H9 (cell line): ENCODE results near the gene COX10. TPM values are rescaled to one million over a fixed set of nuclear protein-coding genes. Genes with fewer than 3 reads are reported as not detected.
"Not testable (repeated sequence)": the region's sequence is repeated elsewhere in the genome, so short reads cannot be mapped to it uniquely, and the experiment has no call there.

Experiments used
- DNase-seq: peaks from one replicate; pipeline ENCODE4 v3.0.0-alpha.2; 2017
- H2AFZ ChIP-seq: one replicate; pipeline ENCODE4 v1.6.1; 2013; ENCODE audit warnings: mild to moderate bottlenecking, low read length, control low read depth, moderate library complexity
- H2AK5ac ChIP-seq: 2 replicates; pipeline ENCODE4 v1.6.1; 2013; ENCODE audit warnings: low read length, control low read depth, mixed read lengths; ENCODE audit not compliant: insufficient read length
- H2BK120ac ChIP-seq: one replicate; pipeline ENCODE4 v1.6.1; 2013; ENCODE audit warnings: low read depth, mild to moderate bottlenecking, low read length, control low read depth, inconsistent platforms; ENCODE audit not compliant: poor library complexity, severe bottlenecking
- H2BK12ac ChIP-seq: 2 replicates; pipeline ENCODE4 v1.6.1; 2013; ENCODE audit warnings: low read length, control low read depth, mixed read lengths, low read depth; ENCODE audit not compliant: insufficient read length
- H2BK15ac ChIP-seq: 2 replicates; pipeline ENCODE4 v1.6.1; 2013; ENCODE audit warnings: low read depth, low read length, control low read depth
- H2BK20ac ChIP-seq: one replicate; pipeline ENCODE4 v1.6.1; 2013; ENCODE audit warnings: low read depth, mild to moderate bottlenecking, low read length, control low read depth, inconsistent platforms; ENCODE audit not compliant: poor library complexity, severe bottlenecking
- H2BK5ac ChIP-seq: 2 replicates; pipeline ENCODE4 v1.6.1; 2013; ENCODE audit warnings: low read length, control low read depth, mixed read lengths; ENCODE audit not compliant: insufficient read length
- H3K14ac ChIP-seq: 2 replicates; pipeline ENCODE4 v1.6.1; 2013; ENCODE audit warnings: low read length, control low read depth; ENCODE audit not compliant: insufficient read depth
- H3K18ac ChIP-seq: 2 replicates; pipeline ENCODE4 v1.6.1; 2013; ENCODE audit warnings: low read depth, mild to moderate bottlenecking, mixed read lengths, low read length, control low read depth; ENCODE audit not compliant: insufficient read length
- H3K23ac ChIP-seq: 2 replicates; pipeline ENCODE4 v1.6.1; 2013; ENCODE audit warnings: low read length, control low read depth, mixed read lengths, low read depth; ENCODE audit not compliant: insufficient read length
- H3K23me2 ChIP-seq: 2 replicates; pipeline ENCODE4 v1.6.1; 2013; ENCODE audit warnings: low read depth, mild to moderate bottlenecking, mixed read lengths, low read length, control low read depth; ENCODE audit not compliant: insufficient read length, poor library complexity, severe bottlenecking
- H3K27ac ChIP-seq: 2 replicates; pipeline ENCODE4 v1.5.1; 2013; ENCODE audit warnings: low read length, control low read depth, mixed read lengths, low read depth; ENCODE audit not compliant: insufficient read length
- H3K27me3 ChIP-seq: 2 replicates; pipeline ENCODE4 v1.6.1; 2013; ENCODE audit warnings: low read length, control low read depth, inconsistent platforms; ENCODE audit not compliant: insufficient read depth
- H3K4ac ChIP-seq: 2 replicates; pipeline ENCODE4 v1.6.1; 2013; ENCODE audit warnings: low read depth, mild to moderate bottlenecking, control low read depth, inconsistent platforms, low read length, moderate library complexity
- H3K4me1 ChIP-seq: 2 replicates; pipeline ENCODE4 v1.6.1; 2013; ENCODE audit warnings: low read length, control low read depth, inconsistent platforms; ENCODE audit not compliant: insufficient read depth
- H3K4me2 ChIP-seq: 2 replicates; pipeline ENCODE4 v1.6.1; 2013; ENCODE audit warnings: low read length, control low read depth, mixed read lengths; ENCODE audit not compliant: insufficient read length, insufficient read depth
- H3K56ac ChIP-seq: 2 replicates; pipeline ENCODE4 v1.6.1; 2013; ENCODE audit warnings: low read depth, mild to moderate bottlenecking, mixed read lengths, low read length, control low read depth; ENCODE audit not compliant: insufficient read length
- H3K79me1 ChIP-seq: 2 replicates; pipeline ENCODE4 v1.6.1; 2013; ENCODE audit warnings: low read depth, mild to moderate bottlenecking, moderate library complexity, low read length, control low read depth, inconsistent platforms; ENCODE audit not compliant: insufficient read depth, poor library complexity, severe bottlenecking
- H3K79me2 ChIP-seq: 2 replicates; pipeline ENCODE4 v1.6.1; 2013; ENCODE audit warnings: low read length, control low read depth, inconsistent platforms; ENCODE audit not compliant: insufficient read depth
- H3K9ac ChIP-seq: 2 replicates; pipeline ENCODE4 v1.6.1; 2013; ENCODE audit warnings: low read length, control low read depth, mixed read lengths; ENCODE audit not compliant: insufficient read length; ENCODE audit errors: extremely low read depth
- H3K9me3 ChIP-seq: one replicate; pipeline ENCODE4 v1.6.1; 2013; ENCODE audit warnings: low read depth, low read length, inconsistent platforms; ENCODE audit not compliant: control insufficient read depth
- H3T11ph ChIP-seq: one replicate; pipeline ENCODE4 v1.6.1; 2013; ENCODE audit warnings: mild to moderate bottlenecking, low read length, control low read depth, inconsistent platforms
- H4K20me1 ChIP-seq: one replicate; pipeline ENCODE4 v1.6.1; 2013; ENCODE audit not compliant: control insufficient read depth, insufficient read length, insufficient read depth
- H4K5ac ChIP-seq: 2 replicates; pipeline ENCODE4 v1.6.1; 2013; ENCODE audit warnings: low read depth, mild to moderate bottlenecking, mixed read lengths, low read length, control low read depth; ENCODE audit not compliant: insufficient read length
- H4K8ac ChIP-seq: replicated peaks from 2 replicates; pipeline ENCODE4 v1.6.1; 2013; ENCODE audit warnings: low read length, control low read depth, mixed read lengths, low read depth; ENCODE audit not compliant: insufficient read length
- H4K91ac ChIP-seq: 2 replicates; pipeline ENCODE4 v1.6.1; 2013; ENCODE audit warnings: low read depth, mild to moderate bottlenecking, moderate library complexity, mixed read lengths, low read length, control low read depth; ENCODE audit not compliant: insufficient read length
- H3K27ac Mint-ChIP-seq, 3 experiments: 2 replicates in 2 of 3; 3 replicates in 1 of 3; pipeline ENCODE4 v1.8.0; 2020 to 2021; ENCODE audit warnings: mixed read lengths in 3 of 3, mild to moderate bottlenecking in 1 of 3, moderate library complexity in 1 of 3
- H3K27me3 Mint-ChIP-seq: 2 replicates; pipeline ENCODE4 v1.8.0; 2021; ENCODE audit warnings: low read depth, mild to moderate bottlenecking, moderate library complexity, mixed read lengths
- H3K36me3 Mint-ChIP-seq, 3 experiments: 2 replicates in 2 of 3; 3 replicates in 1 of 3; pipeline ENCODE4 v1.8.0; 2020 to 2021; ENCODE audit warnings: low read depth in 3 of 3, mixed read lengths in 3 of 3; ENCODE audit not compliant: insufficient read depth in 1 of 3
- H3K4me1 Mint-ChIP-seq, 2 experiments: 2 replicates each; pipeline ENCODE4 v1.8.0; 2020; ENCODE audit warnings: mixed read lengths in 2 of 2
- H3K4me3 Mint-ChIP-seq, 2 experiments: 2 replicates in 1 of 2; 3 replicates in 1 of 2; pipeline ENCODE4 v1.8.0; 2020 to 2021; ENCODE audit warnings: mild to moderate bottlenecking in 2 of 2, mixed read lengths in 2 of 2, moderate library complexity in 1 of 2
- H3K9me3 Mint-ChIP-seq, 2 experiments: 2 replicates in 1 of 2; 3 replicates in 1 of 2; pipeline ENCODE4 v1.8.0; 2020; ENCODE audit warnings: mild to moderate bottlenecking in 2 of 2, mixed read lengths in 2 of 2, moderate library complexity in 1 of 2
- WGBS: extraction: QIAGEN DNeasy Blood & Tissue Kit; methylation state at CpG from one replicate; pipeline ENCODE4 v1.1.7; 2013; ENCODE audit warnings: missing lambda C conversion rate, low lambda C conversion rate, mixed read lengths; ENCODE audit not compliant: insufficient read length; ENCODE audit errors: extremely low coverage; 5-methylcytosine and 5-hydroxymethylcytosine counted together
- total RNA-seq: library from RNA; stranded (reverse); gene quantifications from 2 replicates; pipeline ENCODE4 v1.2.1, GENCODE V29; 2021

Gene COX10
- total RNA-seq, 1 experiment from 2014 or later, result 20.6 TPM

DNA sequence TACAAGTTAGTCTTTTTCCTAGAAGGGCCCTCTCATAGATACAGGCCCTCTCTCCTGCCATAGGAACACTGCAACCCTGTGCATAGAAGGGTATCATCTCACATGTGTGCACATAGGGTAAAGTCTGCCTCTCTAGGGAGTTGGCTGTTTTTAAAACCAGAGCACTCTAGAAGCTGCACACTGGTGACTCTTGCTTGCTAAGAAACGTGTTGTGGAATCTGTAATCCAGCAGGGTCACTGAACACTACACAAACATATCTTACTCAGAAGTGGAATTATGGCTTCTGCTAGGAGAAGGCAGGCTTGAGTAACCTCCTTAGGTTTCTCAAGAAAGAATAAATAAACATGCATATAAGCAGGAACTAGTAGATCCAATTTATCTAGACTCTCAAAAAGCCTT lies 121.5 kb downstream of the COX10 start:
- H4K8ac ChIP-seq, H3K4me1 ChIP-seq, H2BK5ac ChIP-seq, H3K4me1 Mint-ChIP-seq, H3K4me3 Mint-ChIP-seq, H3K27ac Mint-ChIP-seq, H3T11ph ChIP-seq, H3K36me3 Mint-ChIP-seq, H2BK20ac ChIP-seq, H3K27ac ChIP-seq, H3K18ac ChIP-seq, H3K27me3 Mint-ChIP-seq, H3K4me2 ChIP-seq, DNase-seq, H3K23me2 ChIP-seq, H4K91ac ChIP-seq, H3K9me3 Mint-ChIP-seq, H4K20me1 ChIP-seq, H3K9ac ChIP-seq, H3K9me3 ChIP-seq, H2AK5ac ChIP-seq, H3K56ac ChIP-seq, H4K5ac ChIP-seq, H3K4ac ChIP-seq, H2BK12ac ChIP-seq, H2BK120ac ChIP-seq, H3K27me3 ChIP-seq, H3K79me1 ChIP-seq, H3K14ac ChIP-seq, H2BK15ac ChIP-seq, H2AFZ ChIP-seq, H3K79me2 ChIP-seq, H3K23ac ChIP-seq: not testable (repeated sequence)
- no CpG with 5 or more reads among the region's 1 CpG for WGBS

DNA sequence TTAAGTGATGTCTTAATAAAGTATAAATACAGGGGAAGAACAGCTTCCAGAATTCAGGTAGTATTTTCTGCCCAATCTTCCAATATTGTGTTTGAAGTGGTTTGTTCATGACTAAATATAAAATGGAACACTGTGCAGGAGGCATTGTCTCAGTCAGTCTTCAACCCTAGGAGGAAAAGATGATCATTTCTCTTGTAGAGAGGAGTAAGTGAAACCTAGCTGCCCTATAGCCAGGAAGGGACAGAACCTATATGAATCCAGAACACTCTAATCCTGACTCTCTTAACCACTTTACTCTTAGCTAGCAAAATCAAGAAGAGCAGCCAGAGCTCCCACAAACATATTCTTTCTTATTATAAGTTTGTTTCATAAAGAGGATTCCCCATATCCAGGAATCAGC lies 122.2 kb downstream of the COX10 start:
- H3K9me3 ChIP-seq, H3K9me3 Mint-ChIP-seq, H3K27ac Mint-ChIP-seq, H2BK12ac ChIP-seq, H3T11ph ChIP-seq, H3K23me2 ChIP-seq, H3K27me3 Mint-ChIP-seq, H2BK5ac ChIP-seq, H4K8ac ChIP-seq, H3K36me3 Mint-ChIP-seq, H3K18ac ChIP-seq, H2AK5ac ChIP-seq, H3K79me1 ChIP-seq, H2BK120ac ChIP-seq, H3K79me2 ChIP-seq, H3K23ac ChIP-seq, H2AFZ ChIP-seq, H2BK15ac ChIP-seq, H3K27ac ChIP-seq, DNase-seq, H3K4ac ChIP-seq, H4K91ac ChIP-seq, H3K4me3 Mint-ChIP-seq, H3K27me3 ChIP-seq, H3K9ac ChIP-seq, H3K4me1 Mint-ChIP-seq, H3K4me1 ChIP-seq, H3K56ac ChIP-seq, H4K5ac ChIP-seq, H3K14ac ChIP-seq, H2BK20ac ChIP-seq, H4K20me1 ChIP-seq, H3K4me2 ChIP-seq: not testable (repeated sequence)

- not testable (repeated sequence) for H3K23ac ChIP-seq, H2BK12ac ChIP-seq, H3K4me1 Mint-ChIP-seq, H2AFZ ChIP-seq, H3K4me3 Mint-ChIP-seq, H4K91ac ChIP-seq, DNase-seq, H3K79me2 ChIP-seq, H3K4ac ChIP-seq, H3K23me2 ChIP-seq, H3K9me3 ChIP-seq, H4K5ac ChIP-seq, H4K20me1 ChIP-seq, H3K4me1 ChIP-seq, H3K56ac ChIP-seq, H3K18ac ChIP-seq, H4K8ac ChIP-seq, H3K27ac ChIP-seq, H3K9me3 Mint-ChIP-seq, H3K27ac Mint-ChIP-seq, H2BK20ac ChIP-seq, H3T11ph ChIP-seq, H3K14ac ChIP-seq, H3K79me1 ChIP-seq, H3K9ac ChIP-seq, H2AK5ac ChIP-seq, H2BK120ac ChIP-seq, H3K27me3 ChIP-seq, H3K4me2 ChIP-seq, H3K27me3 Mint-ChIP-seq, H3K36me3 Mint-ChIP-seq, H2BK5ac ChIP-seq, H2BK15ac ChIP-seq
- WGBS, result no CpG with 5 or more reads among the region's 11 CpGs
Observed at GRCh38 chr17:14192039-14192438, 122.7 kb downstream of the COX10 start.
